SU-DHL-6 (cell line): ENCODE data around the gene SERP1.

Source experiments
- CTCF ChIP-seq: fragments of 200-600 bp; sonication (generic); IDR thresholded peaks from one replicate; pipeline ENCODE4 v1.5.1; 2017; ENCODE audit warnings: antibody characterized with exemption, mild to moderate bottlenecking, low read length, moderate library complexity; ENCODE audit not compliant: insufficient read depth, poor library complexity, severe bottlenecking
- EZH2phosphoT487 ChIP-seq: fragments of 200-600 bp; sonication (generic), shearing (Covaris generic); conservative IDR thresholded peaks from 2 replicates; pipeline ENCODE4 v1.6.1; 2018; ENCODE audit warnings: mild to moderate bottlenecking, antibody characterized with exemption, low read length, moderate library complexity, mixed read lengths

DNA sequence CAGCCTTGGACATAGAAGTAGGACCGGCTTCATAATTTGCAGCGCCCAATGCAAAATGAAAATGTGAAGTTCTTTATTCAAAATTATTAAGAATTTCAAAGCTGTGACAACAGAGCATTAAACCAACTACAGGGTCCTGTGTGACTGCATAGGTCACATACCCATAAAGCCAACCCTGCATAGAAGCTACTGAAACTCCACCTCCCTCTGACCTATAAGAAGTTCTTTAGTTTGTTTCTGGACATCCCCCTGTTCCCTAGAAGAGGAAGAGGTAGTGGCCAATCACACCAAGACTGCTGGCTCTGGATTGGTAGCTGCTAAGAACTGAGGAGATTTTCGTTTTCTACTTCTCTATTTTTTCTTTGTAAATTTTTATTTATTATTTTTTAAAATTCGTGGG lies 47.9 kb upstream of the SERP1 start:
- TF ChIP-seq CTCF (no peak), EZH2phosphoT487 (no peak)
